Measurements from ENCODE around the gene SS18L1. TPM values are rescaled to one million over a fixed set of nuclear protein-coding genes. Genes with fewer than 3 reads are reported as not detected.

SS18L1 gene
- total and polyA plus RNA-seq, 11 donors: 6.5 to 12.4 (median 7.9) TPM

- intact Hi-C loops (cut with DNase I): loop anchor here in 4 of 10 donors (2.0 to 5.0 kb wide), 3 partner anchors 128 to 145 kb away; no protein-coding TSS in a partner anchor
- WGBS, 4 donors: 93 to 94% (median 93%) methylated on average over 29 of the region's 29 CpGs
- TF ChIP-seq CTCF (IDR thresholded peaks at IDR 0.05): no peak
- no peak for TF ChIP-seq POLR2A (IDR thresholded peaks at IDR 0.05)
Measured at GRCh38 chr20:62155428-62156253, 12.1 kb downstream of the SS18L1 start.

GRCh38 chr20:62156254-62156556, 12.6 kb downstream of the SS18L1 start:
- ATAC-seq: no peak
- peaks cover 0 to 17% (median 9%) of the 10 kb centered on the region in 12 donors for H3K4me1 ChIP-seq
- no peaks in the 10 kb centered on the region for H3K27me3 ChIP-seq
- intact Hi-C loops (cut with DNase I): loop anchor here in 4 of 10 donors (2.0 to 5.0 kb wide), 3 partner anchors 129 to 145 kb away; no protein-coding TSS in a partner anchor
- TF ChIP-seq POLR2A (IDR thresholded peaks at IDR 0.05): no peak
- TF ChIP-seq CTCF (IDR thresholded peaks at IDR 0.05): no peak
- 83 to 96% (median 91%) methylated on average over 2 to 3 of the region's 3 CpGs for WGBS, 4 donors
- H3K36me3 ChIP-seq: peaks cover 0 to 26% (median 14%) of the 10 kb centered on the region in 9 donors
- DNase-seq: no peak
- no peak overlapping the region for H3K27ac ChIP-seq
- H3K9me3 ChIP-seq: no peaks in the 10 kb centered on the region
- no peak overlapping the region for H3K4me3 ChIP-seq

More at GRCh38 chr20:62155428-62156253, 12.1 kb downstream of the SS18L1 start:
- H3K4me3 ChIP-seq: no peak overlapping the region
- H3K27me3 ChIP-seq: no peaks in the 10 kb centered on the region
- DNase-seq: no peak
- peaks cover 0 to 23% (median 9%) of the 10 kb centered on the region in 9 donors for H3K36me3 ChIP-seq
- no peak for ATAC-seq
- peaks cover 0 to 22% (median 13%) of the 10 kb centered on the region in 12 donors for H3K4me1 ChIP-seq
- no peaks in the 10 kb centered on the region for H3K9me3 ChIP-seq
- H3K27ac ChIP-seq: no peak overlapping the region

GRCh38 chr20:62156592-62157386, 13.2 kb downstream of the SS18L1 start:
- Histone ChIP-seq H3K9me3 (no peaks in the 10 kb centered on the region), H3K36me3 (peaks cover 0 to 32% (median 20%) of the 10 kb centered on the region in 9 donors), H3K27me3 (no peaks in the 10 kb centered on the region), H3K4me1 (peaks cover 0 to 16% (median 9%) of the 10 kb centered on the region in 12 donors), H3K27ac (no peak overlapping the region), H3K4me3 (no peak overlapping the region)
- 41 to 49% (median 48%) methylated on average over 21 to 24 of the region's 24 CpGs for WGBS, 4 donors
- intact Hi-C loops (cut with DNase I): loop anchor here in 5 of 10 donors (1.0 to 5.0 kb wide), 4 partner anchors 129 to 146 kb away; no protein-coding TSS in a partner anchor
- peak; percentile 63 to 88 (median 84) for ATAC-seq
- TF ChIP-seq POLR2A (IDR thresholded peaks at IDR 0.05) (no peak), CTCF (IDR thresholded peaks at IDR 0.05) (peak; percentile 63 to 81 (median 69))
- peak; percentile 59 to 79 (median 72) for DNase-seq
